ENCODE measurements around the gene EFNA5. TPM values are rescaled to one million over a fixed set of nuclear protein-coding genes. Genes with fewer than 3 reads are reported as not detected.

Gene EFNA5
- total RNA-seq, 1 experiment from 2014 or later: 0.22 TPM

- Histone ChIP-seq H3K4me3 (replicated peaks in 1 of 2; ENCODE audit: low read depth in 1 of 2, low read length in 2 of 2) (no peak overlapping the region), H3K27ac (ENCODE audit: low read depth, low read length) (no peak overlapping the region), H3K9me3 (ENCODE audit: control insufficient read depth in 1 of 2, insufficient read depth in 1 of 2, low read depth in 1 of 2, low read length in 2 of 2) (no peaks in the 10 kb centered on the region), H3K27me3 (ENCODE audit: insufficient read depth, low read length) (no peaks in the 10 kb centered on the region), H3K4me2 (ENCODE audit: low read length) (no peak overlapping the region), H3K9me2 (ENCODE audit: insufficient read depth) (no peaks in the 10 kb centered on the region), H4K20me1 (ENCODE audit: insufficient read depth) (no peaks in the 10 kb centered on the region), H3K79me2 (ENCODE audit: insufficient read depth, low read length) (no peaks in the 10 kb centered on the region), H3K36me3 (ENCODE audit: control insufficient read depth in 1 of 2, insufficient read depth in 2 of 2, low read length in 2 of 2) (no peaks in the 10 kb centered on the region), H3K9ac (ENCODE audit: low read length) (no peak overlapping the region), H3K4me1 (ENCODE audit: control insufficient read depth in 1 of 2, insufficient read depth in 2 of 2, low read length in 2 of 2) (no peaks in the 10 kb centered on the region), H2AFZ (ENCODE audit: low read depth, low read length, poor library complexity, severe bottlenecking) (no peak overlapping the region)
- ChIA-PET POLR2A (no interaction called here), RAD21 (ENCODE audit: low non-redundant PET in 1 of 2, low total read pairs in 2 of 2, uncharacterized antibody in 2 of 2, unreplicated experiment in 2 of 2) (no interaction called here), CTCF (no interaction called here)
- intact Hi-C loops (cut with micrococcal nuclease): no loop called here
- no peak for TF ChIP-seq SIN3A (IDR thresholded peaks at IDR 0.05; ENCODE audit: low read depth)
- TF ChIP-seq FOSL1 (IDR thresholded peaks at IDR 0.05; ENCODE audit: low read depth): no peak
- no peak for TF ChIP-seq CTCF (IDR thresholded peaks at IDR 0.05 in 2 of 3, conservative IDR thresholded peaks at IDR 0.05 in 1 of 3; ENCODE audit: borderline replicate concordance in 1 of 3, insufficient read depth in 1 of 3, low read depth in 2 of 3, low read length in 2 of 3)
- no peak for TF ChIP-seq SRF (IDR thresholded peaks at IDR 0.05; ENCODE audit: low read depth)
- TF ChIP-seq ELF1 (IDR thresholded peaks at IDR 0.05; ENCODE audit: borderline replicate concordance, low read depth): no peak
- no peak for TF ChIP-seq RAD21 (IDR thresholded peaks at IDR 0.05; ENCODE audit: low read depth)
- TF ChIP-seq CBX3 (IDR thresholded peaks at IDR 0.05; ENCODE audit: low read depth): no peak
- no peak for TF ChIP-seq ZBTB33 (IDR thresholded peaks at IDR 0.05; ENCODE audit: extremely low read depth, insufficient replicate concordance, low read length)
- no peak for TF ChIP-seq CEBPB (IDR thresholded peaks at IDR 0.05; ENCODE audit: low read depth)
- TF ChIP-seq TCF7L2 (IDR thresholded peaks at IDR 0.05; ENCODE audit: borderline replicate concordance, extremely low read depth, insufficient read depth, insufficient read length): no peak
- TF ChIP-seq POLR2AphosphoS5 (IDR thresholded peaks at IDR 0.05; ENCODE audit: low read depth, low read length): no peak
- ATAC-seq (no peak), DNase-seq (ENCODE audit: low read depth, low spot score) (no peak)
- BruUV-seq (replicated peaks): no TSS peak
These were observed 25.3 kb upstream of the EFNA5 start for GRCh38 chr5:107696080-107696479.
